Measurements from ENCODE around the gene MPIG6B. TPM values are rescaled to one million over a fixed set of nuclear protein-coding genes. Genes with fewer than 3 reads are reported as not detected.

Gene MPIG6B
- total RNA-seq, 3 donors from 2014 or later (not counting 1 experiment from before 2014, with no cell fraction given), result 9.4 to 19.0 (median 12.8) TPM

DNA sequence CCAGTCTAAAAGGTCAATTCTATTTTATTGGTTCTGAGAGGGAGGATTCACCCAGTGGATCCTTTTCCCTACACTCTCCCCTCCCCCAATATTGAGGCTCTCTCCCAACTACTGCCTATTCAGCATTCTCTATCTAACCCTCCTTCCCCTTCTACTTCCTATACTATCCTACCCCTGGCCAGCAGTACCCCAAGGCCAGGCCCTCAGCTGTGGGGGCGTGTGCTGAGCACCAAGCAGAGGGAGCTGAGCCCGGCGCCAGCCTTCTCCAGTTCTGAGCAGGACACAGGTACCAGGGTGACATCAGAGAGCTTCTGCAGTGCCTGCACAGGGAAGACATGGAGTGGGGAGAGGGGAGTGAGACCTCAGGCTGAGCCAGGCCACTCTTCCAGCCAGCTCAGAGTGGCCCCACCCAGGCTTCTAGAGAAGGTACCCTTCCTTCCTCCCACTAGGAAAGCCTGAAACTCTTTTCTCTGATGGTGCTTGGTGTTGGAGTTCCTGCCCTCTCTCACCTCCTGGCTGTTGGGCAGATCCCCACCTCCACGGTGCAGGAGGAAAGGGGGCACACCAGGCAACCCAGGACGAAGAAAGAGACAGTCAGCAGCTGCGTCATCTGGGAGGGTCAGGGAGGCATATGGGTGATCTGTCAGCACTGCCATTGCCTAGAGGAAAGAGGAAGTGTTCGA lies 4.0 kb downstream of the MPIG6B start:
- Histone ChIP-seq H3K4me1 (ENCODE audit: control insufficient read depth, insufficient read depth, low read length) (peaks cover 63% of the 10 kb centered on the region), H3K4me3 (ENCODE audit: low read length) (no peak overlapping the region), H3K9me3 (ENCODE audit: control insufficient read depth, insufficient read depth, low read length) (no peaks in the 10 kb centered on the region), H3K27ac (ENCODE audit: low read length) (peak overlapping the region; percentile 63), H3K36me3 (ENCODE audit: control insufficient read depth, insufficient read depth, low read length) (peaks cover 29% of the 10 kb centered on the region), H3K27me3 (ENCODE audit: control insufficient read depth, insufficient read depth, low read length) (no peaks in the 10 kb centered on the region)
- H3K27ac Mint-ChIP-seq, result peak overlapping the region; percentile 83 to 91
- no peak for TF ChIP-seq CTCF (IDR thresholded peaks at IDR 0.05)
- 47% methylated on average over 7 of the region's 7 CpGs for WGBS (ENCODE audit: insufficient coverage)
- intact Hi-C loops (cut with micrococcal nuclease), result no loop called here
- peaks cover 55 to 71% of the 10 kb centered on the region in 2 donors for H3K4me1 Mint-ChIP-seq
- no peaks in the 10 kb centered on the region for H3K27me3 Mint-ChIP-seq (ENCODE audit: low read depth in 2 of 2)
- peak overlapping the region; percentile 79 for H3K4me3 Mint-ChIP-seq
- DNase-seq, result no peak
- no peaks in the 10 kb centered on the region for H3K9me3 Mint-ChIP-seq
- ATAC-seq, result peak; percentile 15 to 62 (median 20)
- H3K36me3 Mint-ChIP-seq, result peaks cover 16% of the 10 kb centered on the region

DNA sequence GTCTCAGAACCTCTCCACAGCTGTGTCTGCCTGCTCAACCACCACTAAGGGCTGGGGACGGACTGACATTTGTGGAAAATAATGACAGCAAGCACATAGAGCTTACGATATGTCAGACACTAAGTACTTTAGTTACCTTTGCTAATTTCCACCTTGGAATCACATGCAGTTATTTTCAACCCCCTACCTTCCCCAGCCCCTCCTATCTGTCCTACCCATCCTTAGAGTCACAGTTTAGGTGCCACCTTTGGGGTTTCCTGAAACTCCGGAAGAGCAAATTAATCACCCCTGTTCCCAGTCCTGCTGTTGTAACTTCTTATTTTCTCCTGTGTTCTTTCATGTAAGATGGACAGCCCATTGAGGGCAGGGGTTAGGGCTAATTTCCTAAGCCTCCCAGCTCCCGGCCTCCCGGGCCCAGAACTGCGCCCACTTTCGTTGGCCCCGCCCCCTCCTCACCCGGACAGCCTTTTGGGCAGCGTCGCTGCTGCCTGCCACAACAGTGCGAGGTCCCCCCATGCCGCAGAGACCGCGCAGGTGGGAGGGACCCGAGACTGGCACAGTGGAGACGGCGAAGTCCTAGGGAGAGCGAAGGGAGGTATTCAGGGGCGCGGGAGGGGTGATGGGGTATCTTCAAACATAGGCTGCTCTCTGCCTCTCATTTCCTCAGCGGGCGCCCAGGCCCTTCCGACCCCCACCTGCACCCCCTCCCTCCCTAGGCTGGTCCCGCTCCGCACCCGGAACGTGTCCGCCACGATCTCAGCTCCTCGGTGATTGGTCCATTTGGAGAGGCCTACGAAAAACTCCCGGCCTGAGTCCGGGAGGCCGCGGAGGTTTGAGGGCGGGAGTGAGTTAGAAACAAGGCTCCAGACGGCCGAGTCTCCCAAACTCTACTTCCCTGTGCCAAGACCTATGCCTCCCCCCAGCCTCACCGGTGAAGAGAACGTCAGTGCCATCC lies 4.8 kb downstream of the MPIG6B start:
- Mint-ChIP-seq H3K27ac (peak overlapping the region; percentile 90 to 91), H3K4me1 (peaks cover 56 to 70% of the 10 kb centered on the region in 2 donors), H3K27me3 (ENCODE audit: low read depth in 2 of 2) (no peaks in the 10 kb centered on the region), H3K9me3 (no peaks in the 10 kb centered on the region), H3K36me3 (peaks cover 16% of the 10 kb centered on the region), H3K4me3 (peak overlapping the region; percentile 97)
- peak overlapping the region; percentile 63 for H3K27ac ChIP-seq (ENCODE audit: low read length)
- peaks cover 62% of the 10 kb centered on the region for H3K4me1 ChIP-seq (ENCODE audit: control insufficient read depth, insufficient read depth, low read length)
- 86% methylated on average over 41 of the region's 41 CpGs for whole genome bisulfite sequencing (ENCODE audit: insufficient coverage)
- H3K36me3 ChIP-seq (ENCODE audit: control insufficient read depth, insufficient read depth, low read length), result peaks cover 36% of the 10 kb centered on the region
- peak in 1 of 2 donors; percentile 42 for DNase-seq
- no peak overlapping the region for H3K4me3 ChIP-seq (ENCODE audit: low read length)
- TF ChIP-seq CTCF (IDR thresholded peaks at IDR 0.05), result no peak
- no peaks in the 10 kb centered on the region for H3K9me3 ChIP-seq (ENCODE audit: control insufficient read depth, insufficient read depth, low read length)
- intact Hi-C loops (cut with micrococcal nuclease), result no loop called here
- no peaks in the 10 kb centered on the region for H3K27me3 ChIP-seq (ENCODE audit: control insufficient read depth, insufficient read depth, low read length)
- peak in 1 of 3 donors; percentile 18 for ATAC-seq

DNA sequence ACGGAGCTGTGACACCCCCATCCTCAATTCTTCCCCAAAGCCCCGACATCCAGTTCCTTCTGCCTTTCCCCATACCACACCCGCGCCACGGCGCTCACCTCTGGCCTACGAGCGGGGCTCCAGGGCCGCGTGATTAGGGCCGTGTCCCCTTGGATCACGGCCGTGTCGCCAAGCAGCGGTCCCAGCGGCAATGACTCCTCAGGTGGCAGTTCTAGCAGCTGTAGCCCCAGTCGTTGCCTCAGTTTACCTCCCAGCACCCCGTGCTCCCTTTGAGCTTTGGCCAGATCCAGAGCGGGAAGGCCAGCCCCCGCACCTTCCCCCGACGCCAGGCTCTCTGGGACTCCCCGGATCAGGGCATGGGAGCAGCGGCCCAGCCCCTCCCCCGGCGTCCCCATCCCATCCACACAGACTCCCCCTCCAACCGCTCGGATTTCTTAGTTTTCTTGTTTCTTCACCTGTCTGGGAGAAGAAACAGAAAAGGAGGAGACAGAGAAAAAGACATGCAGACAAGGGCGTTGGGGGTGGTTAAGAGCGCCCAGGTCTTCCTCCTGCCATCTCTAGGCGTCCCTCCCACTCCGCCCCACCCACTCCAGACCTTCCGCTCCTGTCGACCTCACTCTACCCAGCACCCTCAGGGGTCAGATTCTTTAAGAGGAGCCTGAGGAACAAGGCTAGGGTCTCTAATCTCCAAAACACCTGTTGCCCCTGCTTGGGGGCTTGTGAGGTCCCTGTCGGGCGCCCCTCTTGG lies 5.8 kb downstream of the MPIG6B start, which contains the start of gene DDAH2:
TSS of gene DDAH2 (minus strand) at position 533 of the 748 bp plus-strand sequence. CDS start at position 395, 138 bp downstream.
- peak within 1 kb of the TSS; percentile 75 for H3K4me3 ChIP-seq (ENCODE audit: low read length)
- H3K9me3 ChIP-seq (ENCODE audit: control insufficient read depth, insufficient read depth, low read length), result no peaks in the 10 kb centered on the region
- intact Hi-C loops (cut with micrococcal nuclease), result loop anchor here (1.0 kb wide), 1 partner anchor 40 kb away; no protein-coding TSS in a partner anchor
- ATAC-seq (peak; percentile 20 to 36 (median 23)), DNase-seq (no peak)
- H3K36me3 ChIP-seq (ENCODE audit: control insufficient read depth, insufficient read depth, low read length), result peaks cover 45% of the 10 kb centered on the region
- H3K36me3 Mint-ChIP-seq, result peaks cover 16% of the 10 kb centered on the region
- H3K27ac Mint-ChIP-seq, result peak within 1 kb of the TSS; percentile 90 to 91
- H3K9me3 Mint-ChIP-seq, result no peaks in the 10 kb centered on the region
- H3K4me3 Mint-ChIP-seq, result peak within 1 kb of the TSS; percentile 97
- no peaks in the 10 kb centered on the region for H3K27me3 ChIP-seq (ENCODE audit: control insufficient read depth, insufficient read depth, low read length)
- WGBS (ENCODE audit: insufficient coverage), result 37% methylated on average over 31 of the region's 36 CpGs
- peak within 1 kb of the TSS; percentile 64 for H3K27ac ChIP-seq (ENCODE audit: low read length)
- H3K4me1 ChIP-seq (ENCODE audit: control insufficient read depth, insufficient read depth, low read length), result peaks cover 62% of the 10 kb centered on the region
- TF ChIP-seq CTCF (IDR thresholded peaks at IDR 0.05), result no peak
- H3K27me3 Mint-ChIP-seq (ENCODE audit: low read depth in 2 of 2), result no peaks in the 10 kb centered on the region
- peaks cover 56 to 70% of the 10 kb centered on the region in 2 donors for H3K4me1 Mint-ChIP-seq

Data from natural killer cell (primary cell).